Activated T-helper 9 cell treated with anti-CD3 and anti-CD28 coated beads, Interleukin-2, amount 50 U/mL, for 16 hours (primary cell): Measurements from ENCODE around the gene SLC4A1AP.
"Not testable (repeated sequence)": the region's sequence is repeated elsewhere in the genome, so short reads cannot be mapped to it uniquely, and the experiment has no call there.

Experiments
- DNase-seq: peaks from one replicate; pipeline ENCODE4 v3.0.0-alpha.2; 2020; ENCODE audit warnings: low read depth

SLC4A1AP gene

GRCh38 chr2:27651056-27651455 is 12.6 kb upstream of the SLC4A1AP start:
- no peak for DNase-seq

- DNase-seq: no peak
Observed at GRCh38 chr2:27652341-27652740, 11.3 kb upstream of the SLC4A1AP start.

DNA sequence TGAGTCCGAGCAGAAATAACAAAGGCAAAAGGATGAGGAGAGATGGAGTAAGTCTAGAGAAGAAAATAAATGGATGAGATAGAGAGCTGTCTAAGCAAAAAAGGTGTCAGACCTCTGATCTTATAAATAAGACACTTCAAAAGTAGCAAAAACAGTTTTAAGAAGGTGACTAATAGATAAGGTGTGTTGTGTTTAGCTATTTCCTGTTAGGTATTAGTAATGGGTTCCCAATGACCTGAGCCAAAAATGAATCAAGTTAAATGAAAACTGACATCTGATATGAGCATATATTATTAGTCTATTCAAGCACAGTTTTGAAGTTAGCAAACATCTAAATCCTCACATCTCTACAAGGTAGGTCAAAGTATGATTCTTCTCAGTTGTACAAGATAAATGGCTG is 10.9 kb upstream of the SLC4A1AP start:
- DNase-seq: no peak

- DNase-seq: no peak
Observed at GRCh38 chr2:27653397-27653796, 10.3 kb upstream of the SLC4A1AP start.

DNA sequence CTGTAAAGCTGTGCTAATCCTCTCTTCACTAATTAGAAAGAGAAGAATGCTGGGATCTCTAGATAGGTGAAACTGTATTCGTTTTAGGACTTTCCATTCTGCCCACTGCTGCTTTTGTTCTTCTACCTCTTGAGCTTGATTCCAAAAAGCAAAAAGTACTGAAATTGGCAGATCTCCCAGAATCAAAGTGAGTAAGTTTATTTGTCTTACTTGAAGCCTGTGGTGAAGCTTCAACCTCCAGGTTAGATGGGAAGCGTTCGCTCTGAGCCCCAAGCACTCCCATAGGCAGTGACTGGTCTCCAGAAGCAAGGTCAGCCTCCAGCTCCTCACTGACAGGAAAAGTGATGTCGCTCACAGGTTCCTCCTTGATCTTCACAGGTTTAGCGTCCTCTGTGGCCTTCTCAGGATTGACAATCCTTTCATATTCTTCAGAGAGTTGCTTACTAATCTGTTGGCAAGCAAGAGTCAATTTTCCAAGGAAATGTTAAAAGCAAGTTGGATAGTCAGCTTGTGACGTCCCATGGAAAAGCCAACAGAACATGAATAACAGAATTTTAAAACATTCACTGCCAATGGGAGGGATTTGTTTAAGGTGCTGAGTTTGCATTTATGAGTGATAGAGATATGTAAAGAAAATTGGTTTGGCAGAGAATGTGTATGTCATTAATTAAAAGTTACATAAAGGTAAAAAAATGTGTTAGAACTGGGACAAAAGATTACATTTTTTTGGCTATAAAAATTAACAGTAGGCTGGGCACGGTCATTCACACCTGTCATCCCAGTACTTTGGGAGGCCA is 8.3 kb upstream of the SLC4A1AP start:
- no peak for DNase-seq

- DNase-seq: no peak
Observed at GRCh38 chr2:27661371-27661770, 2.3 kb upstream of the SLC4A1AP start.

- DNase-seq: no peak
Observed at GRCh38 chr2:27664154-27664574, 475 bp downstream of the SLC4A1AP start.

GRCh38 chr2:27664622-27665363 is 1.1 kb downstream of the SLC4A1AP start:
- no peak for DNase-seq

DNA sequence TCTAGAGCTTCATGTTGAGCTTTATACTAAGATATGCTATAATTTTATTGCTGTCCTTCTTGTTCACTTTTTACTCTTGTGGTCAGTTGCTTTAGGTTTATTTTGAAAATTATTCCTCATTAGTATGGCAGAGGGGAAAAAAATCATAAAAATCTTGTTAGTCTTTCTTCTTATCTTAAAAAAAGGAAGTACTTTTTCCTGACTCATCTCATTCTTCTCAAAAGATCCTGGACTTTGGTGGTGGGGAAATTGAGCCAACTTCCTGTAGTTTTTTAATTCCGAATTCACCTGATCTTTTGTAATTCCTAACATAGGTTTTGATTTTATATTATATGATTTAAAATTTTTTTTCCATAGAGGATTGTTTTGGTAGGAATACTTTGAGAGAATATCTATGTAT is 3.8 kb downstream of the SLC4A1AP start:
- DNase-seq: no peak

DNA sequence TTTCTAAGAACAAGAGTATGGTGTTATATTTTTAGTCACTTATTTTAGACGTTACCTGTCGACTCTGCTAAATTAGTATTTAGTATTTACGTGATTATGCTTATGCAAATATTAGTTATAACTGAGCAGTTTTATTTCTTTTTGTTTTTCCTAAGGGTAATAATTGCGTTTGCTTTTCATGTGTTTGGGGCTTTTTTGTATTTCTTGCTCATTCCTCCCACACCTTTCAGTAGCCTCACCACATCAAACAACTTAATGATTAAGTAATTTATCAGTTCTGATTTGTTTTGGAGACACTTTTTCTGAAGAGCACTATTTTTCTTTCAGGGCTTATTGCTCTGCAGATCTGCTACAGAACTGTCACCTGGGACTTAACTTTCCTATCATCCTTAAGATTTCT is 7.5 kb downstream of the SLC4A1AP start:
- no peak for DNase-seq

DNA sequence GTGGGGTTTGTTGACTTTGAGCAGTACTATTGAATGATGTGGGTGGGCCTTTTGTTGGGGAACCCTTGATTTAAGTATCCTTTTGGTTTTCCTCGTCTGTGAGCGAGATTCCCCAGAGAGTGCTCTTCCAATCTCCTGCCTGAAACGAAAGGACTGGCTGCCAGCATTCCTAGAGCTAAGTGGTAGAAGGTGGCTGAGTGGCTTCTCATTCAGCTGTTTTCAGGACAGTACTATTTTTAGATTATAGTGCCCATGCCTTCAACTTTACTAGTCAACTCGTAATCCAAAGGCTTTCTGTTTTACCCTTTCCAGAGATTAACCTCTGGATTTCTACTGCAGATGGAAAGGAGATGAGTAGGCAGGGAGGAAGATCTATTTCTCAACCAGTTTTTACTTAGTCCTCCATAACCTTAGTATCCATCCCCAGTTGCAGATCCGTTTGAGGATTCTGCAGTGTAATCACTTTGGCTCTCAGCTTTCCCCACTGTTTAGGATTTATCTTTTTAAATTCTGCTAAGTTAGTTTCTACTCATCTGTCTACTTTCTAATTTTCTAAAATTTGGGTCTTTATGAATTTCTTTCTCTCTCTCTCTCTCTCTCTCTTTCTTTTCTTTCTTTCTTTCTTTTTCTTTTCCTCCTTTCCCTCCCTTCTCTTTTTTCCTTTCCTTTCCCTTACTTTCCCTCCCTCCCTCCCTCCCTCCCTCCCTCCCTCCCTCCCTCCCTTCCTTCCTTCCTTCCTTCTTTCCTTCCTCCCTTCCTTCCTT is 9.2 kb downstream of the SLC4A1AP start:
- DNase-seq: no peak

DNA sequence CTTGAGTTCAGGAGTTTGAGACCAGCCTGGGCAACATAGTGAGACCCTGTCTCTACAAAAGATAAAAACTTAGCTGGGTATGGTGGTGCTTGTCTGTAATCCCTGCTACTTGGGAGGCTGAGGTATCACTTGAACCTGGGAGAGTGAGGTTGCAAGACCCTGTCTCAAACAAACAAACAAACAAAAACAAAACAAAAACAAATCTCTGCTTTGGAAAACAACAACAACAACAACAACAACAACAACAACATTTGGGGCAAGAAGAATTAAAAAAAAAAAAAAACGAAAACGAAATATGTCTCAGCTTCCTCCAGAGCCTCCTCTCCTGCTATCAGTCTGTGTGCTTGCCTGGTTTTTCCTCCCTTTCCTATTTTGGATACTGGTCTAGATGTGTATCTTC is 16.9 kb downstream of the SLC4A1AP start:
- DNase-seq: no peak

DNA sequence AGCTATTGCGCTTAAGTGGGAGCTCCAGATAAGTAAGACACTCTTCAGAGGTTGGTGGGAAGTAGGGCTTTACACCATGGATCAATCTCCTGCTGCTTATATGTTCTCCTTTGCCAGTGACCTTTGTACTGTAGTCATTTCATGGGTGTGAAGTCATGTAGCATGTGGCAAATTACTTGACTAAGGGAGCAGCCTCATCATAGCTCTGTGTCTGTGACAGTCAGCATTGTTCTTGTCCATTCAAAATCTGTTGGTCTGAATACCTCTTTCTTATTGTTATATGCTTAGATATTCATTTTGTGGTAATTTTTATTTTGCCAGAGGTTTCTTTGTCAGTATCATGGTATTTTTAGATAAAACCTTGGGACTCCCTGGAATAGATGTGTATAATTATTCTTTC is 18.2 kb downstream of the SLC4A1AP start:
- no peak for DNase-seq

DNA sequence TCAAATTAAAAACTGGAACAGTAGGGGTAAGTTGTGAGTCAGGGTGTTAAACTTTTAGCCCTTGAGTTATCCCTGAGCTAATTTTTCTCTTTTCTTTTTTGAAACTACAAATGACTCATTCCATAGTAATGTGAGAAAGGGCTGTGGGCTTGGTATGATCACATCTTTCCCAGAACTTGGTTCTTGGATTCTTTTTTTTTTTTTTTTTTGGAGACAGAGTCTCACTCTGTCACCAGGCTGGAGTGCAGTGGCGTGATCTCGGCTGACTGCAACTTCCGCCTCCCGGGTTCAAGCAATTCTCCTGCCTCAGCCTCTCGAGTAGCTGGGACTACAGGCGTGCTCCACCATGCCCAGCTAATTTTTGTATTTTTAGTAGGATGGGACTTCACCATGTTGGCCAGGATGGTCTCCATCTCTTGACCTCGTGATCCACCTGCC is 18.7 kb downstream of the SLC4A1AP start:
- not testable (repeated sequence) for DNase-seq

DNA sequence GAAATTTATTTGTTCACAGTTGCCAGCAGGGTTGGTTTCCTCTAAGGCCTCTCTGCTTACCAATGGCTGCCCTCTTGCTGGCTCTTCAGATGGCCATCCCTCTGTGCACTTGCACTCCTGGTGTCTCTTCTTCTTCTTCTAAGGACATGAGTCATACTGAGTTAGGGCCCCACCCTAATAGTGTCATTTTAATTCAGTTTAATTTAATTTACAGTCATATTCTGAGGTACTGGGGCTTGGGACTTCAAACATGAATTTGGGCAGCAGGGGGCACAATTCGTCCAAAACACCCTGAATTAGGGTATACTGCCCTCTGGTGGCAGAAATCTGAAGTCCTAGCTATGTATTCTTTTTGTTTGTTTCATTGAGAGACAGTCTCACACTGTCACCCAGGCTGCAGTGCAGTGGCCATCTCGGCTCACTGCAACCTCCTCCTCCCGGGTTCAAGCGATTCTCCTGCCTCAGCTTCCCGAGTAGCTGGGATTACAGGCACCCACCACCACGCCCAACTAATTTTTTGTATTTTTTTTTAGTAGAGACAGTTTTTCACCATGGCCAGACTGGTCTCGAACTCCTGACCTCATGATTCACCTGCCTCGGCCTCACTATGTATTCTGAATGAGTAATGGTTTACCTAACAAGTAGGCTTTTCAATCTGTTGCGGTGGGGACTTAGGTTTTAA is 19.8 kb downstream of the SLC4A1AP start:
- peak; percentile 70 for DNase-seq

GRCh38 chr2:27685006-27685405 is 21.3 kb downstream of the SLC4A1AP start:
- not testable (repeated sequence) for DNase-seq

DNA sequence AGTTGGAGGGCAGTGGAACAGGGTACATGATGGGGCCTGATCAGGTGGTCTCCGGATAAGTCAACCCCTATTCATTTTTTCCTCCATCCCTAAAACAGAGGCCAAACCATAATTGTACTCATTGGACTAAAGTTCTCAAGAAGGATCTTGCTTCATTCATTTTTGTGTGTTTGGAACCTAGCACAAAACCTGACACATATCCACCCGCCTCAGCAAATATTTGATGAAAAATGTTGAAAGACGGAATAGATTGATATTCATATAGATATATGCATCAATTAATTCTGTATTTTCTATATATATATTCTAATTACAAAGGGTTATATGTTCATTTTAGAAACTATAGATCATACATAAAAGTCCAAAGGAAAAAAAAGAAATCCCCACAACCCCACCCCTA is 21.9 kb downstream of the SLC4A1AP start:
- no peak for DNase-seq

GRCh38 chr2:27687232-27687631 is 23.5 kb downstream of the SLC4A1AP start:
- no peak for DNase-seq

DNA sequence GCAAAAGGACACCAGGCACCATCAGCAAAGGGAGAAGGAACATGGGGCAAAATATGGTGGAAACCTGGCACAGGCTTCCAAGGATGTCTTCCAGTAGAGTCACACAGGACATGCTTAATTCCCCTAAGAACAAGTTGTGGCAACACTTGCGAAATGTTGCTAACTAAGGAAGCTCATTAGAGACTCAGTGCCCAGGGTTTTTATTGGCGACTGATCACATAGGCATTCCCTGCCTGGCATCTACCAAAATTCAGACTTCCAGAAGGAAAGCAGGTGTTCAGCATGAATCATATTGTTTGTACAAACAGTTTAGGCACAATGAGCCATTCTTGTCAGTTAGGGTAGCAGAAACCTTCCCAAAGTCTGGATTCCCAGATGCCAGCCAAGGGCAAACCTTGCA is 25.7 kb downstream of the SLC4A1AP start:
- DNase-seq: no peak

DNA sequence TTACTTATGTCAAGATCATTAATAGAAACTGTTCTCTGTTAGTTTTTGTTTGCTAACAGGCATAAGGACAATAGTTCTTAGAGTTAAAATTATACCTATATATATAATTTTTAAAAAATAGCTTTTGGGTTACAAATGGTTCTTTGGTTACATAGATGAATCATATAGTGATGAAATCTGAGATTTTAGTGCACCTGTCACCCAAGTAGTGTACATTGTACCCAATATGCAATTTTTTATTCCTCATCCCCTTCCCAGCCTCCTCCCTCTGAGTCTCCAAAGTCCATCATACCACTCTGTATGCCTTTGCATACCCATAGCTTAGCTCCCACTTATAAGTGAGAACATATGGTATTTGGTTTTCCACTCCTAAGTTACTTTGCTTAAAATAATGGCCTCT is 26.4 kb downstream of the SLC4A1AP start:
- no peak for DNase-seq

DNA sequence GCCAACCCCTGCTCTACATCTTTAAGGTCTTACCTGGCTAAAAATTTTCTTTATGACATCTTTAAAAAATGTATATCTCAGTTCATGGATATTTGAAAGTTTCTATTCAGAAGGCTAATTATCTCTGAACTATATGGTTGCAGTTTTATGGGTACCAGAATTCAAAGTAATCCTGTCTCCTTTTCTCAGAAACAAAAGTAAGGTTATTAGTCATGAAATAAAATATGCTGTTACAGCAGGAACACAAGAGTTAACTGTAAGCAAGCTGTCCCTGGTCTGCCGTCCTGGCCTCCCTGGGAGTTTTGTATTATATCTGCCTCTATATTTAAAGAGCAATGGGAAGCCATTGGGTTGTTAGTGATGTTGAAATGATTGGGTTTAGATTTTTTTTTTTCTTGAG is 34.0 kb downstream of the SLC4A1AP start:
- DNase-seq: no peak

- no peak for DNase-seq
Observed at GRCh38 chr2:27701676-27702075, 38.0 kb downstream of the SLC4A1AP start.
